SU-DHL-6 (cell line): Measurements from ENCODE around the gene HIPK2.

ENCODE experiments used
- CTCF ChIP-seq: fragments of 200-600 bp; sonication (generic); IDR thresholded peaks from one replicate; pipeline ENCODE4 v1.5.1; 2017; ENCODE audit warnings: antibody characterized with exemption, mild to moderate bottlenecking, low read length, moderate library complexity; ENCODE audit not compliant: insufficient read depth, poor library complexity, severe bottlenecking
- EZH2phosphoT487 ChIP-seq: fragments of 200-600 bp; sonication (generic), shearing (Covaris generic); conservative IDR thresholded peaks from 2 replicates; pipeline ENCODE4 v1.6.1; 2018; ENCODE audit warnings: mild to moderate bottlenecking, antibody characterized with exemption, low read length, moderate library complexity, mixed read lengths

GRCh38 chr7:139669106-139670061 is 108.4 kb downstream of the HIPK2 start:
- no peak for TF ChIP-seq CTCF
- TF ChIP-seq EZH2phosphoT487 = no peak
